B cell (primary cell): ENCODE results near the gene TCEA3. TPM values are rescaled to one million over a fixed set of nuclear protein-coding genes. Genes with fewer than 3 reads are reported as not detected.
A peak's percentile ranks its signal among the peaks of the same experiment; 100 is the strongest.

Experiments
- ATAC-seq: fragments of 200-7000 bp; cut with Tn5 transposase; one replicate; pipeline ENCODE4 v1.10.0; 2021; ENCODE audit warnings: low read depth, mild to moderate bottlenecking, moderate number of reproducible peaks, moderate library complexity
- CTCF ChIA-PET: fragments of 350-600 bp; sonication (Branson Sonifier 250); formaldehyde crosslinking; loops from one replicate; lab custom pipeline; 2021; ENCODE audit warnings: antibody characterized with exemption, inconsistent platforms; lab: Charles Lee
- POLR2A ChIA-PET: fragments of 350-600 bp; sonication (Branson Sonifier 250); formaldehyde crosslinking; loops from one replicate; lab custom pipeline; 2021; ENCODE audit warnings: antibody characterized with exemption; lab: Charles Lee
- DNase-seq: peaks from one replicate; pipeline ENCODE4 v3.0.0; 2013
- H2AFZ ChIP-seq: 2 replicates; pipeline ENCODE4 v1.6.1; 2012; ENCODE audit warnings: mild to moderate bottlenecking, low read depth, low read length; ENCODE audit not compliant: insufficient read depth, poor library complexity, severe bottlenecking
- H3K27ac ChIP-seq, 2 donors: 1 replicate in 1 of 2; 2 replicates in 1 of 2; pipeline ENCODE4 v1.5.1; 2012 to 2013; ENCODE audit warnings: low read length in 2 of 2, mild to moderate bottlenecking in 2 of 2, moderate library complexity in 1 of 2
- H3K27me3 ChIP-seq, 4 experiments: fragments of 200-600 bp in 1 of 4; sonication (generic) in 1 of 4; replicated peaks in 1 of 4; 1 replicate in 2 of 4; 2 replicates in 2 of 4; pipeline versions ENCODE4 v1.6.1 to v1.7.0; 2013 to 2016; ENCODE audit warnings: low read length in 3 of 4, mild to moderate bottlenecking in 2 of 4, mixed read lengths in 1 of 4, moderate library complexity in 1 of 4; ENCODE audit not compliant: insufficient read depth in 4 of 4, control insufficient read depth in 3 of 4; ENCODE audit errors: control extremely low read depth in 1 of 4
- H3K36me3 ChIP-seq, 2 experiments: replicated peaks in 1 of 2; 1 replicate in 1 of 2; 2 replicates in 1 of 2; pipeline versions ENCODE4 v1.6.1 to v1.7.1; 2013; ENCODE audit warnings: low read length in 1 of 2; ENCODE audit not compliant: insufficient read depth in 2 of 2, control insufficient read depth in 1 of 2; ENCODE audit errors: control extremely low read depth in 1 of 2, extremely low read depth in 1 of 2
- H3K4me1 ChIP-seq, 2 donors: fragments of 200-600 bp in 1 of 2; sonication (generic) in 1 of 2; 1 replicate in 1 of 2; 2 replicates in 1 of 2; pipeline versions ENCODE4 v1.5.1 to v1.6.1; 2013 to 2017; ENCODE audit warnings: low read length in 2 of 2; ENCODE audit not compliant: control insufficient read depth in 2 of 2, insufficient read depth in 2 of 2
- H3K4me2 ChIP-seq: replicated peaks from 2 replicates; pipeline ENCODE3; 2012; ENCODE audit warnings: mild to moderate bottlenecking, low read depth, low read length; ENCODE audit not compliant: poor library complexity, severe bottlenecking
- H3K4me3 ChIP-seq, 5 experiments: fragments of 200-600 bp in 1 of 5; sonication (generic) in 1 of 5; 1 replicate in 3 of 5; 2 replicates in 2 of 5; pipeline versions ENCODE4 v1.5.1 to v1.7.0; 2011 to 2016; ENCODE audit warnings: low read length in 4 of 5, mild to moderate bottlenecking in 4 of 5, low read depth in 2 of 5, control low read depth in 1 of 5, moderate library complexity in 1 of 5; ENCODE audit not compliant: insufficient read depth in 1 of 5; ENCODE audit errors: control extremely low read depth in 1 of 5, extremely low read depth in 1 of 5
- H3K79me2 ChIP-seq: fragments of 200-600 bp; sonication (generic); one replicate; pipeline ENCODE4 v1.6.0; 2016; ENCODE audit warnings: low read length; ENCODE audit not compliant: control insufficient read depth, insufficient read depth
- H3K9ac ChIP-seq: fragments of 200-600 bp; sonication (generic); 2 replicates; pipeline ENCODE4 v1.6.1; 2017; ENCODE audit warnings: mild to moderate bottlenecking, low read length, moderate library complexity
- H3K9me3 ChIP-seq, 3 donors: one replicate each; pipeline versions ENCODE4 v1.6.1 to v1.7.1; 2013; ENCODE audit warnings: low read length in 2 of 3; ENCODE audit not compliant: control insufficient read depth in 2 of 3, insufficient read depth in 1 of 3; ENCODE audit errors: control extremely low read depth in 1 of 3
- H4K20me1 ChIP-seq: 2 replicates; pipeline ENCODE4 v1.6.0; 2012; ENCODE audit warnings: mild to moderate bottlenecking, low read length; ENCODE audit not compliant: insufficient read depth, control insufficient read depth, poor library complexity, severe bottlenecking
- H3K27ac Mint-ChIP-seq: one replicate; pipeline ENCODE4 v1.8.0; 2021; ENCODE audit warnings: mixed read lengths
- H3K27me3 Mint-ChIP-seq: one replicate; pipeline ENCODE4 v1.8.0; 2021; ENCODE audit warnings: mixed read lengths
- H3K4me1 Mint-ChIP-seq: one replicate; pipeline ENCODE4 v1.8.0; 2021; ENCODE audit warnings: mixed read lengths
- H3K4me3 Mint-ChIP-seq: one replicate; pipeline ENCODE4 v1.8.0; 2021; ENCODE audit warnings: mixed read lengths
- H3K9me3 Mint-ChIP-seq: one replicate; pipeline ENCODE4 v1.8.0; 2022; ENCODE audit warnings: mixed read lengths; ENCODE audit not compliant: insufficient read depth
- CTCF ChIP-seq: fragments of 200-600 bp; IDR thresholded peaks from one replicate; pipeline ENCODE4 v1.8.0; 2022; ENCODE audit warnings: antibody characterized with exemption, mild to moderate bottlenecking
- EZH2 ChIP-seq: IDR thresholded peaks from 2 replicates; pipeline ENCODE4 v1.6.1; 2012; ENCODE audit warnings: borderline replicate concordance, low read depth, mild to moderate bottlenecking, moderate library complexity, low read length; ENCODE audit not compliant: insufficient read depth, poor library complexity, severe bottlenecking
- WGBS: methylation state at CpG from one replicate; pipeline ENCODE4 v1.1.5; 2013; ENCODE audit warnings: missing lambda C conversion rate; ENCODE audit not compliant: insufficient coverage; 5-methylcytosine and 5-hydroxymethylcytosine counted together
- intact Hi-C: fragments of 100-400 bp; cut with micrococcal nuclease; formaldehyde crosslinking; loops from one replicate; pipeline ENCODE4 v1.10.0; 2022
- polyA plus RNA-seq: library from polyadenylated mRNA; depleted of rRNA; stranded (reverse); fragments of >200 nt; gene quantifications from 2 replicates; pipeline ENCODE4 v1.2.3, GENCODE V29; 2012
- total RNA-seq, 2 donors: library from RNA; stranded (reverse); fragments of 120-200 nt in 1 of 2; gene quantifications; 1 replicate in 1 of 2; 2 replicates in 1 of 2; pipeline versions ENCODE4 v1.2.3 to v1.2.4, GENCODE V29; 2013 to 2022

TCEA3 gene
- total and polyA plus RNA-seq, 2 donors (not counting 1 experiment from before 2014, with no cell fraction given) = 0.22 TPM; not detected in 1

DNA sequence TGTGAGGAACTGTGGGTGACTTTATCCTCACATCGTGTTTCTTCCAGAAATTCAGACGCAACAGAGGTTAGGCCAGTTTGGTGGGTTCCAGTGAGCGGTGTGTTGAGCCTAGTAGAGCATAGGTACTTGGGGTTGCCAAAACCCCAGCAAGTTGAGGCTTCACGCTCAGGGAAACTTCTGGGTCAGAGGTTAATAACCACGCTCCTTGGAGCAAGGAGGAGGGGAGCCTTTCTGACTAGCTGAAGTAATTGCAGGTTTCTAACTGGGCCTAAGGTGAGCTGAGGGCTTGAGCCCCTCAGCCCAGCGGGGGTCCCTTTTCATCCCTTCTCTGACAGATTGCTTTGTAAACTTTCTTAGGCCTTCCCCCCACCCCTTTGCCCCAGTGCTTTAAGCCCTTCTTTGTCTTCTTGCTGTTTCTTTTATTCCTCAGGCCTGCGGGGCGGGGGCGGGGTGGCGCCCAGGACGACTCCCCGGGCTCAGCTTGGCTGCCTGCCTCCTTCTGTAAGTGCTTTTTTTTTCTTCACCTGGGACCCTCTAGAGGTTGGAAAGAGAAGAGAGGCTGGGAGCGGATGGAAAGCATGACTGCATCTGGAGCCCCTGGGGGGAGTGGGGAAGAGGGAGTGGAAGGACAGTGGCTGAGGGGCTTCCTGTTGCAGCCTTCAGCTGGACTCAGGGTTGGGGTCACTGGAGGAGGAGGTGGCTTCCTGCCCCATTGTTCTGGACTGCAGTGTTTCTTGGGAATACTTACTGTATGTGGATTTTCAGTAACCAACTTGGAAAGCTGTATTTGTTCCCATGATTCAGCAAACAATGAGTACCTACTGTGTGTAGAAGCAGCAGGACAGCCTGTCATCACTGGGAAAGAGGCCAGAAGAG, 53.6 kb downstream of the TCEA3 start:
- H2AFZ ChIP-seq = no peak overlapping the region
- H3K27ac ChIP-seq = no peak overlapping the region
- 62% methylated on average over 9 of the region's 13 CpGs for WGBS
- TF ChIP-seq CTCF (no peak), EZH2 (no peak)
- H3K4me3 ChIP-seq = no peak overlapping the region
- Mint-ChIP-seq H3K4me1 (peaks cover 33% of the 10 kb centered on the region), H3K27me3 (no peaks in the 10 kb centered on the region), H3K9me3 (no peaks in the 10 kb centered on the region), H3K4me3 (peak overlapping the region; percentile 45), H3K27ac (no peak overlapping the region)
- no peak overlapping the region for H3K9ac ChIP-seq
- ChIA-PET POLR2A (no interaction called here), CTCF (interaction anchor here (0.7 kb wide), 1 partner anchor 31 kb away, joined by 3 read pairs; no protein-coding TSS in a partner anchor)
- DNase-seq (no peak), ATAC-seq (no peak)
- intact Hi-C loops = no loop called here
- no peaks in the 10 kb centered on the region for H3K9me3 ChIP-seq
- no peak overlapping the region for H3K4me2 ChIP-seq
- peaks cover 12% of the 10 kb centered on the region for H3K79me2 ChIP-seq
- H3K36me3 ChIP-seq = no peaks in the 10 kb centered on the region
- no peaks in the 10 kb centered on the region for H4K20me1 ChIP-seq
- peaks cover 12 to 19% of the 10 kb centered on the region in 2 donors for H3K4me1 ChIP-seq
- no peaks in the 10 kb centered on the region for H3K27me3 ChIP-seq

GRCh38 chr1:23370330-23370708, 54.2 kb downstream of the TCEA3 start:
- Mint-ChIP-seq H3K27ac (no peak overlapping the region), H3K4me1 (peaks cover 33% of the 10 kb centered on the region), H3K27me3 (no peaks in the 10 kb centered on the region), H3K9me3 (no peaks in the 10 kb centered on the region), H3K4me3 (peak overlapping the region; percentile 98)
- Histone ChIP-seq H3K4me1 (peaks cover 12 to 19% of the 10 kb centered on the region in 2 donors), H3K9ac (no peak overlapping the region), H3K79me2 (peaks cover 12% of the 10 kb centered on the region), H3K27me3 (no peaks in the 10 kb centered on the region), H4K20me1 (no peaks in the 10 kb centered on the region), H3K4me3 (no peak overlapping the region), H3K9me3 (no peaks in the 10 kb centered on the region), H3K4me2 (no peak overlapping the region), H3K27ac (no peak overlapping the region), H2AFZ (no peak overlapping the region), H3K36me3 (no peaks in the 10 kb centered on the region)
- WGBS = 100% methylated on average over 4 of the region's 5 CpGs
- TF ChIP-seq CTCF (no peak), EZH2 (no peak)
- CTCF ChIA-PET = interaction anchor here (0.7 kb wide), 1 partner anchor 32 kb away, joined by 3 read pairs; no protein-coding TSS in a partner anchor
- ATAC-seq (no peak), DNase-seq (no peak)
- intact Hi-C loops = no loop called here
- POLR2A ChIA-PET = no interaction called here
